VCaP (cell line): ENCODE results near the gene ASIC4.

Experiments used
- H3K27ac ChIP-seq: fragments of 450-650 bp; 2 replicates; pipeline ENCODE4 v1.5.1; 2017
- CTCF ChIP-seq: fragments of 450-650 bp; conservative IDR thresholded peaks from 2 replicates; pipeline ENCODE4 v1.5.1; 2017; ENCODE audit warnings: mild to moderate bottlenecking, moderate library complexity

ASIC4 gene

GRCh38 chr2:219496247-219496824 is 17.9 kb upstream of the ASIC4 start:
- no peak for TF ChIP-seq CTCF
- no peak overlapping the region for H3K27ac ChIP-seq

- no peak for TF ChIP-seq CTCF
- peak overlapping the region; percentile 71; the same call in 1 of the 2 replicates for H3K27ac ChIP-seq
Measured at GRCh38 chr2:219496825-219497494, 17.3 kb upstream of the ASIC4 start.

- H3K27ac ChIP-seq = peak overlapping the region; percentile 71
- no peak for TF ChIP-seq CTCF
Measured at GRCh38 chr2:219497495-219498279, 16.6 kb upstream of the ASIC4 start.

- H3K27ac ChIP-seq = peak within 1 kb of the TSS; percentile 71
- TF ChIP-seq CTCF = no peak
Measured at GRCh38 chr2:219498280-219499057, 15.8 kb upstream of the ASIC4 start, which contains the start of gene GMPPA. Gene GMPPA, plus strand, starts transcription at chr2:219498891. Its CDS starts 1,085 bp downstream, at chr2:219499976.

- peak overlapping the region; percentile 71 for H3K27ac ChIP-seq
- TF ChIP-seq CTCF = no peak
Measured at GRCh38 chr2:219499058-219499307, 15.3 kb upstream of the ASIC4 start.

- TF ChIP-seq CTCF = no peak
- H3K27ac ChIP-seq = peak overlapping the region; percentile 71; the same call in 1 of the 2 replicates
Measured at GRCh38 chr2:219499555-219499954, 14.7 kb upstream of the ASIC4 start.

GRCh38 chr2:219500135-219500534 is 14.1 kb upstream of the ASIC4 start:
- no peak overlapping the region for H3K27ac ChIP-seq
- TF ChIP-seq CTCF = no peak
